Stimulated activated CD4-positive, alpha-beta T cell treated with anti-CD3 and anti-CD28 coated beads, Interleukin-15, amount 100 ng/mL, for 1 hour (primary cell): ENCODE measurements around the gene FOXP1.

Experiments
- DNase-seq, 2 donors: peaks; one replicate each; pipeline ENCODE4 v3.0.0-alpha.2; 2020; ENCODE audit warnings: low read depth in 1 of 2, low spot score in 1 of 2

Gene FOXP1

GRCh38 chr3:71384837-71385716, 198.5 kb downstream of the FOXP1 start:
- no peak for DNase-seq

- DNase-seq: no peak
These were observed 199.1 kb downstream of the FOXP1 start for GRCh38 chr3:71384388-71384787.

- DNase-seq: no peak
These were observed 203.4 kb downstream of the FOXP1 start for GRCh38 chr3:71380096-71380495.

- DNase-seq: no peak
These were observed 205.0 kb downstream of the FOXP1 start for GRCh38 chr3:71378509-71378908.

- DNase-seq: no peak
These were observed 206.6 kb downstream of the FOXP1 start for GRCh38 chr3:71376911-71377310.

- no peak for DNase-seq
These were observed 207.0 kb downstream of the FOXP1 start for GRCh38 chr3:71376503-71376902.

GRCh38 chr3:71374582-71374981, 208.9 kb downstream of the FOXP1 start:
- DNase-seq: no peak

GRCh38 chr3:71372911-71373637, 210.5 kb downstream of the FOXP1 start:
- no peak for DNase-seq

GRCh38 chr3:71372241-71372768, 211.2 kb downstream of the FOXP1 start:
- no peak for DNase-seq

- DNase-seq: no peak
These were observed 212.2 kb downstream of the FOXP1 start for GRCh38 chr3:71371282-71371681.

GRCh38 chr3:71370467-71370866, 213.1 kb downstream of the FOXP1 start:
- DNase-seq: no peak

- no peak for DNase-seq
These were observed 213.7 kb downstream of the FOXP1 start for GRCh38 chr3:71369701-71370391.

- no peak for DNase-seq
These were observed 216.4 kb downstream of the FOXP1 start for GRCh38 chr3:71366988-71367604.

- DNase-seq: no peak
These were observed 222.1 kb downstream of the FOXP1 start for GRCh38 chr3:71361334-71361890.

GRCh38 chr3:71360764-71361163, 222.8 kb downstream of the FOXP1 start:
- no peak for DNase-seq

GRCh38 chr3:71360180-71360579, 223.3 kb downstream of the FOXP1 start:
- no peak for DNase-seq

- DNase-seq: no peak
These were observed 225.3 kb downstream of the FOXP1 start for GRCh38 chr3:71358243-71358642.

- no peak for DNase-seq
These were observed 227.3 kb downstream of the FOXP1 start for GRCh38 chr3:71356265-71356664.

GRCh38 chr3:71355862-71356261, 227.7 kb downstream of the FOXP1 start:
- DNase-seq: peak in 1 of 2 donors; percentile 17

- no peak for DNase-seq
These were observed 228.5 kb downstream of the FOXP1 start for GRCh38 chr3:71355037-71355436.
